GM18867 (cell line): ENCODE results near the gene CCL20.

ENCODE experiments used
- ATAC-seq: cut with Tn5 transposase; IDR thresholded peaks from one replicate; pipeline ENCODE4 v1.9.1; 2021; ENCODE audit warnings: mild to moderate bottlenecking, moderate library complexity; ENCODE audit not compliant: unreplicated experiment

The CCL20 gene

GRCh38 chr2:227799202-227799601 lies 14.4 kb upstream of the CCL20 start:
- no peak for ATAC-seq

GRCh38 chr2:227802882-227803281 lies 10.8 kb upstream of the CCL20 start:
- no peak for ATAC-seq

GRCh38 chr2:227804975-227805374 lies 8.7 kb upstream of the CCL20 start:
- no peak for ATAC-seq

- no peak for ATAC-seq
Measured at GRCh38 chr2:227805578-227805977, 8.1 kb upstream of the CCL20 start.

- no peak for ATAC-seq
Measured at GRCh38 chr2:227808936-227809335, 4.7 kb upstream of the CCL20 start.

GRCh38 chr2:227812001-227812400 lies 1.6 kb upstream of the CCL20 start:
- ATAC-seq: no peak

GRCh38 chr2:227813229-227813561 lies 447 bp upstream of the CCL20 start:
- no peak for ATAC-seq

- ATAC-seq: no peak
Measured at GRCh38 chr2:227815066-227815465, 1.4 kb downstream of the CCL20 start.

GRCh38 chr2:227816507-227817294 lies 3.1 kb downstream of the CCL20 start:
- ATAC-seq: no peak

- no peak for ATAC-seq
Measured at GRCh38 chr2:227817336-227817735, 3.7 kb downstream of the CCL20 start.

- ATAC-seq: peak; percentile 51
Measured at GRCh38 chr2:227817850-227818674, 4.4 kb downstream of the CCL20 start.

- no peak for ATAC-seq
Measured at GRCh38 chr2:227818675-227819397, 5.2 kb downstream of the CCL20 start.

GRCh38 chr2:227819398-227819697 lies 5.7 kb downstream of the CCL20 start:
- no peak for ATAC-seq

- no peak for ATAC-seq
Measured at GRCh38 chr2:227821043-227821942, 7.7 kb downstream of the CCL20 start.

- ATAC-seq: no peak
Measured at GRCh38 chr2:227822416-227823003, 8.9 kb downstream of the CCL20 start.

- ATAC-seq: no peak
Measured at GRCh38 chr2:227823922-227824321, 10.3 kb downstream of the CCL20 start.

GRCh38 chr2:227824711-227825110 lies 11.1 kb downstream of the CCL20 start:
- no peak for ATAC-seq

GRCh38 chr2:227826019-227826521 lies 12.4 kb downstream of the CCL20 start:
- ATAC-seq: no peak

- ATAC-seq: no peak
Measured at GRCh38 chr2:227826563-227826962, 12.9 kb downstream of the CCL20 start.

- ATAC-seq: no peak
Measured at GRCh38 chr2:227827143-227827542, 13.5 kb downstream of the CCL20 start.
